Liver (tissue), 9 donors: Measurements from ENCODE around the gene SWAP70. TPM values are rescaled to one million over a fixed set of nuclear protein-coding genes. Genes with fewer than 3 reads are reported as not detected.
"Not testable (repeated sequence)": the region's sequence is repeated elsewhere in the genome, so short reads cannot be mapped to it uniquely, and the experiment has no call there.

Experiments used
- DNase-seq: peaks from one replicate; pipeline ENCODE4 v3.0.0-alpha.2; 2017; ENCODE audit warnings: low spot score
- H3K27ac ChIP-seq, 2 donors: one replicate each; pipeline ENCODE4 v1.7.0; 2013; ENCODE audit warnings: inconsistent platforms in 2 of 2, low read length in 2 of 2, control low read depth in 1 of 2, low read depth in 1 of 2, mild to moderate bottlenecking in 1 of 2
- H3K27me3 ChIP-seq, 4 donors: one replicate each; pipeline versions ENCODE4 v1.6.1 to v1.7.0; 2013; ENCODE audit warnings: low read length in 3 of 4, inconsistent platforms in 1 of 4, mild to moderate bottlenecking in 1 of 4, moderate library complexity in 1 of 4; ENCODE audit not compliant: control insufficient read depth in 4 of 4, insufficient read depth in 4 of 4
- H3K36me3 ChIP-seq, 4 donors: one replicate each; pipeline versions ENCODE4 v1.6.1 to v1.7.0; 2013; ENCODE audit warnings: low read length in 3 of 4, mild to moderate bottlenecking in 3 of 4, low read depth in 1 of 4, moderate library complexity in 1 of 4; ENCODE audit not compliant: control insufficient read depth in 4 of 4, insufficient read depth in 3 of 4
- H3K4me1 ChIP-seq, 4 donors: one replicate each; pipeline versions ENCODE4 v1.6.1 to v1.7.0; 2013; ENCODE audit warnings: low read length in 3 of 4, mild to moderate bottlenecking in 3 of 4, moderate library complexity in 1 of 4; ENCODE audit not compliant: control insufficient read depth in 4 of 4, insufficient read depth in 4 of 4
- H3K4me3 ChIP-seq, 3 donors: one replicate each; pipeline versions ENCODE4 v1.6.1 to v1.7.0; 2013; ENCODE audit warnings: low read length in 3 of 3, control low read depth in 1 of 3, low read depth in 1 of 3, mild to moderate bottlenecking in 1 of 3
- H3K9ac ChIP-seq, 2 donors: one replicate each; pipeline ENCODE4 v1.7.0; 2013; ENCODE audit warnings: low read length in 2 of 2, mild to moderate bottlenecking in 2 of 2, moderate library complexity in 2 of 2, control low read depth in 1 of 2, low read depth in 1 of 2
- H3K9me3 ChIP-seq, 4 donors: one replicate each; pipeline versions ENCODE4 v1.6.1 to v1.7.0; 2013; ENCODE audit warnings: low read length in 3 of 4; ENCODE audit not compliant: control insufficient read depth in 4 of 4
- ATF3 ChIP-seq: IDR thresholded peaks from 2 replicates; pipeline ENCODE4 v1.6.1; 2016; ENCODE audit warnings: antibody characterized with exemption
- CTCF ChIP-seq: fragments of 150-350 bp; IDR thresholded peaks from 2 replicates; pipeline ENCODE4 v1.5.1; 2017; ENCODE audit warnings: improper control_type of control experiment, low read depth, low read length; ENCODE audit not compliant: missing input control
- EGR1 ChIP-seq, 2 donors: IDR thresholded peaks; 2 replicates each; pipeline ENCODE4 v1.6.1; 2016 to 2018; ENCODE audit warnings: antibody characterized with exemption in 2 of 2, low read depth in 2 of 2
- FOXA1 ChIP-seq: IDR thresholded peaks from 2 replicates; pipeline ENCODE4 v1.6.1; 2016; ENCODE audit warnings: antibody characterized with exemption
- FOXA2 ChIP-seq: IDR thresholded peaks from 2 replicates; pipeline ENCODE4 v1.6.1; 2016; ENCODE audit warnings: antibody characterized with exemption
- HNF4A ChIP-seq, 2 donors: conservative IDR thresholded peaks; 2 replicates each; pipeline ENCODE4 v1.6.1; 2016; ENCODE audit warnings: antibody characterized with exemption in 2 of 2, mild to moderate bottlenecking in 2 of 2
- HNF4G ChIP-seq: IDR thresholded peaks from 2 replicates; pipeline ENCODE4 v1.6.1; 2016; ENCODE audit warnings: antibody characterized with exemption
- JUND ChIP-seq, 2 donors: IDR thresholded peaks; 2 replicates each; pipeline ENCODE4 v1.6.1; 2016; ENCODE audit warnings: antibody characterized with exemption in 2 of 2
- MAX ChIP-seq: IDR thresholded peaks from 2 replicates; pipeline ENCODE4 v1.6.1; 2016; ENCODE audit warnings: antibody characterized with exemption
- NR2F2 ChIP-seq: IDR thresholded peaks from 2 replicates; pipeline ENCODE4 v1.6.1; 2016; ENCODE audit warnings: antibody characterized with exemption
- SP1 ChIP-seq: IDR thresholded peaks from 2 replicates; pipeline ENCODE4 v1.6.1; 2018; ENCODE audit warnings: antibody characterized with exemption, mild to moderate bottlenecking
- TAF1 ChIP-seq: conservative IDR thresholded peaks from 2 replicates; pipeline ENCODE4 v1.6.1; 2016; ENCODE audit warnings: antibody characterized with exemption, mild to moderate bottlenecking
- ZBTB33 ChIP-seq: IDR thresholded peaks from 2 replicates; pipeline ENCODE4 v1.6.1; 2016; ENCODE audit warnings: antibody characterized with exemption
- WGBS: extraction: QIAGEN DNeasy Blood & Tissue Kit; methylation state at CpG from one replicate; pipeline ENCODE4 v1.1.7; 2013; 5-methylcytosine and 5-hydroxymethylcytosine counted together
- polyA plus RNA-seq, 2 donors: library from polyadenylated mRNA; stranded (reverse) in 1 of 2; unstranded in 1 of 2; fragments of 200-250 nt in 1 of 2; fragments of >200 nt in 1 of 2; fragmentation: Nextera tagmentation in 1 of 2; extraction: Ambion mirVana in 1 of 2; gene quantifications; one replicate each; pipeline versions ENCODE4 v1.2.1 to v1.2.3, GENCODE V29; 2013 to 2015
- total RNA-seq, 2 donors: library from RNA; depleted of rRNA; stranded (reverse); fragments of >200 nt; gene quantifications; one replicate each; pipeline ENCODE4 v1.2.3, GENCODE V29; 2014
- donor health status: healthy.
- donor health status: healthy.
- donor health status: healthy.
- donor health status: healthy.
- donor health status: healthy.

SWAP70 gene
- total and polyA plus RNA-seq, 4 donors, result 4.0 to 8.4 (median 5.8) TPM

- TF ChIP-seq CTCF, result no peak
Observed at GRCh38 chr11:9693801-9694553, 30.1 kb downstream of the SWAP70 start (continued).

GRCh38 chr11:9695228-9695627, 31.4 kb downstream of the SWAP70 start:
- H3K27me3 ChIP-seq, H3K4me3 ChIP-seq, H3K36me3 ChIP-seq, H3K9ac ChIP-seq, H3K9me3 ChIP-seq, DNase-seq, H3K27ac ChIP-seq, H3K4me1 ChIP-seq: not testable (repeated sequence)
- 97% methylated on average over 8 of the region's 8 CpGs for WGBS

- Histone ChIP-seq H3K9me3 (no peaks in the 10 kb centered on the region), H3K36me3 (peaks cover 0 to 2% (median 0%) of the 10 kb centered on the region in 4 donors), H3K4me3 (no peak overlapping the region), H3K4me1 (no peaks in the 10 kb centered on the region), H3K27me3 (no peaks in the 10 kb centered on the region), H3K27ac (no peak overlapping the region), H3K9ac (no peak overlapping the region)
- DNase-seq, result no peak
- no peak for TF ChIP-seq SP1
- TF ChIP-seq HNF4G, result no peak
- TF ChIP-seq ATF3, result no peak
- no peak for TF ChIP-seq FOXA1
- no peak for TF ChIP-seq TAF1
- TF ChIP-seq HNF4A (conservative IDR thresholded peaks at IDR 0.05), result no peak
- no peak for TF ChIP-seq ZBTB33
- no peak for TF ChIP-seq EGR1 (IDR thresholded peaks at IDR 0.05; ENCODE audit: low read depth in 2 of 2)
- no peak for TF ChIP-seq MAX
- no peak for TF ChIP-seq NR2F2
- TF ChIP-seq JUND (IDR thresholded peaks at IDR 0.05), result no peak
- no peak for TF ChIP-seq FOXA2
- WGBS, result 98% methylated on average over 4 of the region's 4 CpGs
Observed at GRCh38 chr11:9697766-9698165, 33.9 kb downstream of the SWAP70 start.
